Activated T-helper 1 cell treated with anti-CD3 and anti-CD28 coated beads, Interleukin-12 subunit alpha, Interleukin-12 subunit beta, Interleukin-2, Interleukin-4 antibody, amounts not matched to agents 30 ng/mL and 10 ng/mL and 1 ng/mL, durations not matched to agents 14 hours and 24 hours and 36 hours (primary cell): Measurements from ENCODE around the gene TCP10L. TPM values are rescaled to one million over a fixed set of nuclear protein-coding genes. Genes with fewer than 3 reads are reported as not detected.

Source experiments
- DNase-seq: peaks from one replicate; pipeline ENCODE4 v3.0.0; 2021; ENCODE audit warnings: low spot score
- H3K27ac Mint-ChIP-seq: one replicate; pipeline ENCODE4 v1.8.0; 2021; ENCODE audit warnings: mild to moderate bottlenecking, mixed read lengths
- H3K27me3 Mint-ChIP-seq: one replicate; pipeline ENCODE4 v1.8.0; 2022; ENCODE audit warnings: mild to moderate bottlenecking, moderate library complexity, mixed read lengths; ENCODE audit not compliant: insufficient read depth
- H3K36me3 Mint-ChIP-seq: one replicate; pipeline ENCODE4 v1.8.0; 2021; ENCODE audit warnings: low read depth, mixed read lengths
- H3K4me1 Mint-ChIP-seq: one replicate; pipeline ENCODE4 v1.8.0; 2021; ENCODE audit warnings: low read depth, mixed read lengths
- H3K4me3 Mint-ChIP-seq: one replicate; pipeline ENCODE4 v1.8.0; 2021; ENCODE audit warnings: mild to moderate bottlenecking, moderate library complexity, mixed read lengths
- H3K9me3 Mint-ChIP-seq: one replicate; pipeline ENCODE4 v1.8.0; 2021; ENCODE audit warnings: mixed read lengths
- intact Hi-C: fragments of 100-400 bp; cut with micrococcal nuclease; formaldehyde crosslinking; loops from one replicate; pipeline ENCODE4 v1.15.1; 2024
- total RNA-seq: library from RNA; stranded (reverse); gene quantifications from 2 replicates; pipeline ENCODE4 v1.2.3, GENCODE V29; 2022

TCP10L gene
- total RNA-seq, 1 donor from 2014 or later, result 0.93 TPM

DNA sequence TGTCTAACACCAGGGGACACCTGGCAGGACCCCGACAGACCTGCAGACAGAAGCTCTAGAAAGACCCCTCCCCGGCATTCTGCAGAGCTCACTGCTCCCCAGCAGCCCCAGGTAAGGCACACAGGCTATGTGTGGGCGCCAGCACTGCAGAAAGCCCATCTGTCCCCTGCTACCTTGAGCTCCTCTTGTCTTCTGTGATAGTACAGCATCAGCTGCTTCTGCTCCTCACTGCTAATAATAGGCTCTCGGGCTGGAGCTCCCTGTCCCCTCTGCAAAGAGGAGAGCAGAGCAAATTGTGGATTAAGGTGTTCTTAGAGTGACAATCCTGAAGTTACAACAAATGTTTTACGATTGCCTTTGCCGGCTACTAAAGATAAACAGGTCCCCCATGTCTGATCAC lies 16.8 kb upstream of the TCP10L start:
- intact Hi-C loops, result no loop called here
- H3K4me1 Mint-ChIP-seq, result no peaks in the 10 kb centered on the region
- no peak for DNase-seq
- H3K36me3 Mint-ChIP-seq, result peaks cover 22% of the 10 kb centered on the region
- H3K27me3 Mint-ChIP-seq, result no peaks in the 10 kb centered on the region
- H3K9me3 Mint-ChIP-seq, result no peaks in the 10 kb centered on the region
- H3K4me3 Mint-ChIP-seq, result no peak overlapping the region
- H3K27ac Mint-ChIP-seq, result no peak overlapping the region

DNA sequence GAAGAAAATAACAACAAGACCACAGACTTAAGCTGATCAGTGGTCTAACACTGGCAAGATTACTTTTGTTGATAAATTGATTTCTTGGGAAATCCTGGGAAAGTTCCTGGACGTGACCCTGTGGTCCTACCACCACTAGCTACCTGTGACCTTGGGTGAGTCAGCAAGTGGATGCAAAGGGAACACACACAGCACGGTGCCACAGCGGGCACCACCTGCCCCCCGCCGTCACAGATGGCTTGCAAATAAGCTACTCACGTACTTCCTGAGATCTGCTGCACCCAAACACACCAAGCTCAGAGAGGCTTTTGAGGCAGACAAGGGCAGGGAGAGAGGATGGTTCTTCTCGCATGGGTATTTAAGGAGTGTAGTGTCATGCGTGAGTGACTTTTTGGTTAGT lies 14.2 kb upstream of the TCP10L start:
- intact Hi-C loops, result no loop called here
- H3K9me3 Mint-ChIP-seq, result no peaks in the 10 kb centered on the region
- no peak overlapping the region for H3K4me3 Mint-ChIP-seq
- H3K27ac Mint-ChIP-seq, result no peak overlapping the region
- no peak for DNase-seq
- peaks cover 13% of the 10 kb centered on the region for H3K36me3 Mint-ChIP-seq
- no peaks in the 10 kb centered on the region for H3K27me3 Mint-ChIP-seq
- no peaks in the 10 kb centered on the region for H3K4me1 Mint-ChIP-seq

DNA sequence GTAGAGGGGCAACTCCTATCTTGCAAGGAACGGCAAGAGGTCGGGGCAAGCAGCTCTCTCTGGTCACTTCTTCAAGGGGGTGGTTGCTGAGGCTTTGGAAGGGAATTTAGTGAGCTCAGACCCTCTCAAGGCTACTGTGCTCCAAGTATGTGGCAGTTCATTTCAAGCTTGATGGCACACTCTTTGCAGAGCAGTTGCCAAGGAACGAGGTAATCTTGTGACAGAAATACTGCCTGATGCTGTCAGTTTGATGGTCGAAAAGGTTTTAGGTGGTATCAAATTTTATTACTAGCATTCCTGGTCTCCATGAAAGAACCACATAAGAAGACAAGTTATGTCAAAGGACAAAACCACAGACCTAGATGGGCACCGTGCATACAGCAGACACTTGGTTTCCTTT lies 13.8 kb upstream of the TCP10L start:
- intact Hi-C loops, result no loop called here

GRCh38 chr21:32597205-32597604 lies 11.9 kb upstream of the TCP10L start:
- no peak overlapping the region for H3K27ac Mint-ChIP-seq

More for the DNA sequence above, 13.8 kb upstream of the TCP10L start:
- no peaks in the 10 kb centered on the region for H3K27me3 Mint-ChIP-seq
- no peak for DNase-seq
- H3K4me3 Mint-ChIP-seq, result no peak overlapping the region
- no peaks in the 10 kb centered on the region for H3K4me1 Mint-ChIP-seq
- H3K36me3 Mint-ChIP-seq, result peaks cover 9% of the 10 kb centered on the region
- no peaks in the 10 kb centered on the region for H3K9me3 Mint-ChIP-seq
- no peak overlapping the region for H3K27ac Mint-ChIP-seq

GRCh38 chr21:32595431-32595830 lies 10.1 kb upstream of the TCP10L start:
- no peaks in the 10 kb centered on the region for H3K4me1 Mint-ChIP-seq
- H3K27me3 Mint-ChIP-seq, result no peaks in the 10 kb centered on the region
- no peak overlapping the region for H3K27ac Mint-ChIP-seq
- H3K9me3 Mint-ChIP-seq, result no peaks in the 10 kb centered on the region
- no peak for DNase-seq
- no peaks in the 10 kb centered on the region for H3K36me3 Mint-ChIP-seq
- H3K4me3 Mint-ChIP-seq, result no peak overlapping the region
- intact Hi-C loops, result no loop called here

More at GRCh38 chr21:32597205-32597604, 11.9 kb upstream of the TCP10L start:
- Mint-ChIP-seq H3K4me3 (no peak overlapping the region), H3K36me3 (peaks cover 1% of the 10 kb centered on the region), H3K4me1 (no peaks in the 10 kb centered on the region), H3K27me3 (no peaks in the 10 kb centered on the region), H3K9me3 (no peaks in the 10 kb centered on the region)
- no peak for DNase-seq
- intact Hi-C loops, result no loop called here

- Mint-ChIP-seq H3K9me3 (no peaks in the 10 kb centered on the region), H3K36me3 (no peaks in the 10 kb centered on the region), H3K27ac (no peak overlapping the region), H3K4me3 (no peak overlapping the region), H3K4me1 (no peaks in the 10 kb centered on the region), H3K27me3 (no peaks in the 10 kb centered on the region)
- DNase-seq, result no peak
- intact Hi-C loops, result no loop called here
Observed at GRCh38 chr21:32593690-32594089, 8.4 kb upstream of the TCP10L start.

GRCh38 chr21:32592929-32593502 lies 7.7 kb upstream of the TCP10L start:
- no peak overlapping the region for H3K4me3 Mint-ChIP-seq
- no peaks in the 10 kb centered on the region for H3K9me3 Mint-ChIP-seq
- no peak for DNase-seq
- H3K27ac Mint-ChIP-seq, result no peak overlapping the region
- no peaks in the 10 kb centered on the region for H3K4me1 Mint-ChIP-seq
- no peaks in the 10 kb centered on the region for H3K36me3 Mint-ChIP-seq
- intact Hi-C loops, result no loop called here
- H3K27me3 Mint-ChIP-seq, result no peaks in the 10 kb centered on the region

DNA sequence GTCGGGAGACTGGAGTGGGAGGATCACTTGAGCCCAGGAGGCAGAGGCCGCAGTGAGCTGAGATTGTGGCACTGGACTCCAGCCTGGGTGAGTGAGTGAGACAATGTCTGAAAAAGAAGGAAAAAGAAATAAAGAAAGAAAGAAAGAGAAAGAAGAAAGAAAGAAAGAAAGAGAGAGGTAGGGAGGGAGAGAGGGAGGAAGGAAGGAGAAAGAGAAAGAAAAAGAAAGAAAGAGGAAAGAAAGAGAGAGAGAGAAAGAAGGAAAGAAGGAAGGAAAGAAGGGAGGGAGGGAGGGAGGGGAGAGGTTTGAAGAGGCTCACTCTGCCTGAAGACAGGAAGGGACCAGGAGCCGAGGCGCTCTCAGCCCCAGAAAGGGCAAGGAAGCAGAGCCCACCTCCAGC lies 4.8 kb upstream of the TCP10L start:
- no peak for DNase-seq
- no peak overlapping the region for H3K4me3 Mint-ChIP-seq
- H3K27me3 Mint-ChIP-seq, result no peaks in the 10 kb centered on the region
- intact Hi-C loops, result no loop called here
- no peaks in the 10 kb centered on the region for H3K4me1 Mint-ChIP-seq
- H3K9me3 Mint-ChIP-seq, result no peaks in the 10 kb centered on the region
- H3K27ac Mint-ChIP-seq, result no peak overlapping the region
- no peaks in the 10 kb centered on the region for H3K36me3 Mint-ChIP-seq

DNA sequence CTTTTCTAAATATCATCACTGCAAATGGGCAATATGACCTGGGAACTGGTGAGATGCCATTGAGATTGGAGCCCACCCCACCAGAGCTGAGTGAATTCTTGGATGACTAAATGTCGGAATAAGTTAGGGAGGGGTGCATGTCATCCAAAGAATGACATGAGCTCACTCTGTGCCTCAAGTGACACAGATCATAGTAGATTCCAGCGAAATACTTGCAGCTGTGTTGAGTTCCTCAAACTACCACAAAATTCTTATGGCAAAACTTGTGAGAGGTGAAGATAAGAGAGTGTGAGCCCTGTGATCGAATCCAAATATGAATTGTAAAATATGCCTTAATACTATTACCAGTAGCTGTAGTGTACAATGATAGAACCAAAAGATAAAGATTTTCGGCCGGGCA lies 2.3 kb upstream of the TCP10L start:
- intact Hi-C loops, result no loop called here
- Mint-ChIP-seq H3K27ac (no peak overlapping the region), H3K36me3 (no peaks in the 10 kb centered on the region), H3K4me1 (no peaks in the 10 kb centered on the region), H3K9me3 (no peaks in the 10 kb centered on the region), H3K27me3 (no peaks in the 10 kb centered on the region), H3K4me3 (no peak overlapping the region)
- no peak for DNase-seq

DNA sequence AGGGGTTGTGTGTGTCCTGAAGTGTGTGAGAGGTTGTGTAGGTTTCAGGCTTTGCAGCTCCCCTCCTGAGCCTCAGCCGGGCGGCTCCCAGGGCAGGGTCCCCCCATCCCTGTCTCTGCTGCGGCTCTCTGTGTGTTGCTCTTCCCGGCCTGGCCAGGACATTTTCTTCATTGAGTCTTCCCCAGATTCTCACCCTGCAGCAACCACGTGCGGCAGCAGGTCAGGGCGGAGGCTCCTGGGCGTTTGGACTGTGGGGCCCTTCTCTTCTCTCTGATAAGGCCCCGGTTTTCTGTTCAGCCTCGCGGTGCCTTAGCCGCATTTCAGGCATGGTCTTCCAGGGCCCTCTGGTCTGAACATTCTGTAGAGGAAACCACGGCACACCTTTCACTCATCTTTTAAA lies 1.8 kb upstream of the TCP10L start:
- H3K9me3 Mint-ChIP-seq, result no peaks in the 10 kb centered on the region
- no peak for DNase-seq
- H3K27me3 Mint-ChIP-seq, result no peaks in the 10 kb centered on the region
- no peak overlapping the region for H3K27ac Mint-ChIP-seq
- intact Hi-C loops, result no loop called here
- H3K36me3 Mint-ChIP-seq, result no peaks in the 10 kb centered on the region
- H3K4me3 Mint-ChIP-seq, result no peak overlapping the region
- no peaks in the 10 kb centered on the region for H3K4me1 Mint-ChIP-seq

DNA sequence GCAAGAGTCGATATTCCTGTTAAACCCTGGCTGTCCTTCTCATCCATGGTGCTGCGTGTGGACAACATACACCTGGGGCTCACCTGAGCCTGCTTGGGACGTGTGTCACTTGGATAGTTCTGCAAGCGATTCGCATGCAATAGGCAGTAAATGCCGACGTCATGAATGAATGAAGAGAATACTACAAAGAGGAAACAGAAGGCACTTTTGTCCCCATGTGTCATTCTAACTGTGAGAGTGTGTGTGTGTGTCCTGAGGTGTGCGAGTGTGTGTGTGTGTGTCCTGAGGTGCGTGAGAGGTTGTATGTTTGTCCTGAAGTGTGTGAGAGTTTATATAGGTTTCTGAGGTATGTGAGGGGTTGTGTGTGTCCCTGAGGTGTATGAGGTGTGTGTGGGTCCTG lies 647 bp upstream of the TCP10L start:
- Mint-ChIP-seq H3K27me3 (no peaks in the 10 kb centered on the region), H3K36me3 (no peaks in the 10 kb centered on the region), H3K9me3 (no peaks in the 10 kb centered on the region), H3K4me3 (no peak overlapping the region), H3K4me1 (no peaks in the 10 kb centered on the region), H3K27ac (no peak overlapping the region)
- DNase-seq, result no peak
- intact Hi-C loops, result no loop called here

DNA sequence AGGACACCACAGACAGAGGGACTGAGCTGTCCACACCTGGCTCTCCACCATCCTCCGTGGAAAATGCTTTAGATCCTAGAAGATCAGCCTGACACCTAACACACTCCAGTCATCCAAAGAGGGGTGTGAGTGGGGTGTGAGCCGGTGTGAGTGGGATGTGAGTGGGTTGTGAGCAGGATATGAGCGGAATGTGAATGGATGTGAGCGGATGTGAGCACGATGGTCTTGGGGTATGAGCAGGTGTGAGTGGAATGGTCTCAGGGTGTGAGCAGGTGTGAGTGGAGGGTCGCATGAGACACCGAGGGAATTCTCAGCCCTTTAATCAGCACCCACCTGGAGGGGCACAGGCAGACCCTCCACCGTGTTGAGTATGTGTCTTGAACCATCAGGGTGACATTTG lies 851 bp downstream of the TCP10L start:
- Mint-ChIP-seq H3K9me3 (no peaks in the 10 kb centered on the region), H3K27me3 (no peaks in the 10 kb centered on the region), H3K4me1 (no peaks in the 10 kb centered on the region), H3K36me3 (no peaks in the 10 kb centered on the region), H3K4me3 (no peak overlapping the region), H3K27ac (no peak overlapping the region)
- no peak for DNase-seq
- intact Hi-C loops, result no loop called here

GRCh38 chr21:32581732-32582131 lies 3.6 kb downstream of the TCP10L start:
- Mint-ChIP-seq H3K36me3 (no peaks in the 10 kb centered on the region), H3K9me3 (no peaks in the 10 kb centered on the region), H3K4me1 (no peaks in the 10 kb centered on the region), H3K27ac (no peak overlapping the region), H3K4me3 (no peak overlapping the region), H3K27me3 (no peaks in the 10 kb centered on the region)
- intact Hi-C loops, result no loop called here
- DNase-seq, result no peak

DNA sequence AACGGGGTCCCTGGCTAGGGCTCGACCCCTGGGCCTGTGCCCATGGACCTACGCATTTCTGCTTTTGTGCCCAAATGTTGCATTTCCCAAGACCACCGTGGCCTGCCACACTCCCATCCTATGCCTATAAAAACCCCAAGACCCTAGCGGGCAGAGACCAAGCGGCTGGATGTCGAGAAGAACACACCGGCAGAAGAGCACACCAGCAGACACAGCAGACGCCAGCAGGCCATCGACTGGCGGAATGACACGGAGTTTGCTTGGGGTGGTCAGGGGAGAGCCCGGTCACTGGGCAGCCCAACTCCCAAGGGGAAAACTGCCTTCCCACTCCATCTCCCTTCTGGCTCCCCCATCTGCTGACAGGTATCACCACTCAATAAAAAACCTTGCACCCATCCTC lies 4.4 kb downstream of the TCP10L start:
- Mint-ChIP-seq H3K27ac (no peak overlapping the region), H3K27me3 (no peaks in the 10 kb centered on the region), H3K36me3 (no peaks in the 10 kb centered on the region), H3K9me3 (no peaks in the 10 kb centered on the region), H3K4me1 (no peaks in the 10 kb centered on the region), H3K4me3 (no peak overlapping the region)
- intact Hi-C loops, result no loop called here
- no peak for DNase-seq
